MM.1S (cell line): ENCODE results near the gene KRTAP5-5.

Experiments used
- DNase-seq: peaks from one replicate; pipeline ENCODE4 v3.0.0-alpha.2; 2015
- H2AFZ ChIP-seq: fragments of 300-600 bp; sonication (generic); 2 replicates; pipeline ENCODE4 v1.6.0; 2016; ENCODE audit warnings: antibody characterized with exemption, low read length
- H3F3A ChIP-seq: fragments of 300-600 bp; sonication (generic); 2 replicates; pipeline ENCODE4 v1.6.1; 2016; ENCODE audit warnings: mild to moderate bottlenecking, antibody characterized with exemption, low read length, moderate library complexity, mixed read lengths; ENCODE audit not compliant: insufficient read depth
- H3K27ac ChIP-seq: fragments of 300-600 bp; sonication (generic); 2 replicates; pipeline ENCODE4 v1.5.1; 2016; ENCODE audit warnings: mild to moderate bottlenecking, low read length
- H3K27me3 ChIP-seq: fragments of 300-600 bp; sonication (generic); replicated peaks from 2 replicates; pipeline ENCODE4 v1.6.0; 2016; ENCODE audit warnings: low read length; ENCODE audit not compliant: insufficient read depth
- H3K36me3 ChIP-seq: fragments of 300-600 bp; sonication (generic); replicated peaks from 2 replicates; pipeline ENCODE4 v1.6.1; 2016; ENCODE audit warnings: mild to moderate bottlenecking, low read length, mixed read lengths; ENCODE audit not compliant: insufficient read depth
- H3K4me1 ChIP-seq: fragments of 300-600 bp; sonication (generic); 2 replicates; pipeline ENCODE4 v1.6.1; 2016; ENCODE audit warnings: low read length, mixed read lengths
- H3K4me2 ChIP-seq: fragments of 300-600 bp; sonication (generic); 2 replicates; pipeline ENCODE4 v1.6.0; 2016; ENCODE audit warnings: low read depth, low read length
- H3K4me3 ChIP-seq: fragments of 300-600 bp; sonication (generic); 2 replicates; pipeline ENCODE4 v1.5.1; 2016; ENCODE audit warnings: low read length, mixed read lengths
- H3K79me2 ChIP-seq: fragments of 300-600 bp; sonication (generic); 2 replicates; pipeline ENCODE4 v1.6.1; 2016; ENCODE audit warnings: mixed run types, low read length, mixed read lengths
- H3K9ac ChIP-seq: fragments of 300-600 bp; sonication (generic); 2 replicates; pipeline ENCODE4 v1.6.1; 2016; ENCODE audit warnings: low read length, mixed read lengths
- H3K9me2 ChIP-seq: fragments of 300-600 bp; sonication (generic); replicated peaks from 2 replicates; pipeline ENCODE4 v1.6.1; 2016; ENCODE audit warnings: mild to moderate bottlenecking, low read length, mixed read lengths; ENCODE audit not compliant: insufficient read depth
- H3K9me3 ChIP-seq: fragments of 300-600 bp; sonication (generic); replicated peaks from 2 replicates; pipeline ENCODE4 v1.6.1; 2016; ENCODE audit warnings: mild to moderate bottlenecking, low read length, mixed read lengths; ENCODE audit not compliant: insufficient read depth
- H4K20me1 ChIP-seq: fragments of 300-600 bp; sonication (generic); 2 replicates; pipeline ENCODE4 v1.6.1; 2016; ENCODE audit warnings: mild to moderate bottlenecking, low read length, moderate library complexity, mixed read lengths; ENCODE audit not compliant: insufficient read depth
- EZH2 ChIP-seq: fragments of 300-600 bp; sonication (generic); optimal IDR thresholded peaks from 2 replicates; pipeline ENCODE3; 2017; ENCODE audit warnings: low read depth, mild to moderate bottlenecking, antibody characterized with exemption, low read length, mixed read lengths
- EZH2phosphoT487 ChIP-seq: fragments of 300-600 bp; sonication (generic); IDR thresholded peaks from 2 replicates; pipeline ENCODE4 v1.6.1; 2018; ENCODE audit warnings: antibody characterized with exemption, low read length
- TF ChIP-seq, protein P1 (sequence below): fragments of 300-600 bp; sonication (generic); IDR thresholded peaks from 2 replicates; pipeline ENCODE4 v1.5.1; 2016; ENCODE audit warnings: antibody characterized with exemption, low read length, mixed read lengths

Gene KRTAP5-5

GRCh38 chr11:1651411-1651980, 21.9 kb downstream of the KRTAP5-5 start:
- TF ChIP-seq, protein P1, sequence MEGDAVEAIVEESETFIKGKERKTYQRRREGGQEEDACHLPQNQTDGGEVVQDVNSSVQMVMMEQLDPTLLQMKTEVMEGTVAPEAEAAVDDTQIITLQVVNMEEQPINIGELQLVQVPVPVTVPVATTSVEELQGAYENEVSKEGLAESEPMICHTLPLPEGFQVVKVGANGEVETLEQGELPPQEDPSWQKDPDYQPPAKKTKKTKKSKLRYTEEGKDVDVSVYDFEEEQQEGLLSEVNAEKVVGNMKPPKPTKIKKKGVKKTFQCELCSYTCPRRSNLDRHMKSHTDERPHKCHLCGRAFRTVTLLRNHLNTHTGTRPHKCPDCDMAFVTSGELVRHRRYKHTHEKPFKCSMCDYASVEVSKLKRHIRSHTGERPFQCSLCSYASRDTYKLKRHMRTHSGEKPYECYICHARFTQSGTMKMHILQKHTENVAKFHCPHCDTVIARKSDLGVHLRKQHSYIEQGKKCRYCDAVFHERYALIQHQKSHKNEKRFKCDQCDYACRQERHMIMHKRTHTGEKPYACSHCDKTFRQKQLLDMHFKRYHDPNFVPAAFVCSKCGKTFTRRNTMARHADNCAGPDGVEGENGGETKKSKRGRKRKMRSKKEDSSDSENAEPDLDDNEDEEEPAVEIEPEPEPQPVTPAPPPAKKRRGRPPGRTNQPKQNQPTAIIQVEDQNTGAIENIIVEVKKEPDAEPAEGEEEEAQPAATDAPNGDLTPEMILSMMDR, result no peak
- no peak for TF ChIP-seq EZH2
- H3K9ac ChIP-seq, result no peak overlapping the region
- no peak overlapping the region for H3K27ac ChIP-seq

GRCh38 chr11:1652026-1652425, 22.5 kb downstream of the KRTAP5-5 start:
- Histone ChIP-seq H3K36me3 (no peaks in the 10 kb centered on the region), H3F3A (no peaks in the 10 kb centered on the region), H3K9ac (no peak overlapping the region), H3K27ac (no peak overlapping the region), H3K4me1 (no peaks in the 10 kb centered on the region), H3K9me2 (no peaks in the 10 kb centered on the region), H2AFZ (no peak overlapping the region), H4K20me1 (no peaks in the 10 kb centered on the region), H3K4me2 (no peak overlapping the region), H3K9me3 (no peaks in the 10 kb centered on the region), H3K79me2 (no peaks in the 10 kb centered on the region), H3K4me3 (no peak overlapping the region), H3K27me3 (peaks cover 96% of the 10 kb centered on the region)
- TF ChIP-seq EZH2 (no peak), EZH2phosphoT487 (no peak)
- TF ChIP-seq, protein P1, result no peak
- DNase-seq, result no peak

More at GRCh38 chr11:1651411-1651980, 21.9 kb downstream of the KRTAP5-5 start:
- no peaks in the 10 kb centered on the region for H3K79me2 ChIP-seq
- DNase-seq, result no peak
- no peaks in the 10 kb centered on the region for H3K9me3 ChIP-seq
- H2AFZ ChIP-seq, result no peak overlapping the region
- H3K4me3 ChIP-seq, result no peak overlapping the region
- no peaks in the 10 kb centered on the region for H3K36me3 ChIP-seq
- no peaks in the 10 kb centered on the region for H3F3A ChIP-seq
- peaks cover 96% of the 10 kb centered on the region for H3K27me3 ChIP-seq
- no peak overlapping the region for H3K4me2 ChIP-seq
- no peaks in the 10 kb centered on the region for H3K4me1 ChIP-seq
- H4K20me1 ChIP-seq, result no peaks in the 10 kb centered on the region
- no peaks in the 10 kb centered on the region for H3K9me2 ChIP-seq

GRCh38 chr11:1652442-1652770, 22.8 kb downstream of the KRTAP5-5 start:
- no peaks in the 10 kb centered on the region for H3K9me2 ChIP-seq
- no peaks in the 10 kb centered on the region for H3K36me3 ChIP-seq
- no peak overlapping the region for H2AFZ ChIP-seq
- no peaks in the 10 kb centered on the region for H4K20me1 ChIP-seq
- H3K4me3 ChIP-seq, result no peak overlapping the region
- TF ChIP-seq EZH2 (no peak), EZH2phosphoT487 (no peak)
- TF ChIP-seq, protein P1, result no peak
- H3K4me1 ChIP-seq, result no peaks in the 10 kb centered on the region
- no peak for DNase-seq
- no peak overlapping the region for H3K9ac ChIP-seq
- H3K27ac ChIP-seq, result no peak overlapping the region
- no peaks in the 10 kb centered on the region for H3K9me3 ChIP-seq
- H3K79me2 ChIP-seq, result no peaks in the 10 kb centered on the region
- H3K27me3 ChIP-seq, result peaks cover 96% of the 10 kb centered on the region
- no peaks in the 10 kb centered on the region for H3F3A ChIP-seq
- no peak overlapping the region for H3K4me2 ChIP-seq
